ENCODE data around the gene ZNF683. TPM values are rescaled to one million over a fixed set of nuclear protein-coding genes. Genes with fewer than 3 reads are reported as not detected.

Gene ZNF683
- polyA plus RNA-seq, 1 donor (not counting 4 experiments of a cell fraction or from before 2014, with no cell fraction given): not detected

GRCh38 chr1:26349877-26350244 is 22.7 kb downstream of the ZNF683 start:
- TF ChIP-seq CTCF (optimal IDR thresholded peaks at IDR 0.05 in 1 of 3, IDR thresholded peaks at IDR 0.05 in 1 of 3, conservative IDR thresholded peaks at IDR 0.05 in 1 of 3; ENCODE audit: extremely low read depth in 1 of 3, insufficient read depth in 2 of 3, low read length in 3 of 3) (no peak), EZH2 (IDR thresholded peaks at IDR 0.05; ENCODE audit: low read length) (no peak)
- Histone ChIP-seq H2AFZ (ENCODE audit: control insufficient read depth, low read length) (no peak overlapping the region), H3K4me1 (ENCODE audit: control insufficient read depth, extremely low read depth, insufficient read depth, low read length) (peaks cover 41% of the 10 kb centered on the region), H3K79me2 (ENCODE audit: control insufficient read depth, insufficient read depth, low read length) (no peaks in the 10 kb centered on the region), H4K20me1 (ENCODE audit: control insufficient read depth, extremely low read depth, insufficient read depth, low read length) (no peaks in the 10 kb centered on the region), H3K36me3 (ENCODE audit: control insufficient read depth in 2 of 2, extremely low read depth in 1 of 2, insufficient read depth in 2 of 2, low read length in 2 of 2) (peaks cover 0 to 11% of the 10 kb centered on the region in 2 experiments), H3K27me3 (ENCODE audit: control insufficient read depth, extremely low read depth, insufficient read depth, low read length) (no peaks in the 10 kb centered on the region), H3K27ac (ENCODE audit: control insufficient read depth, insufficient read depth, low read length) (no peak overlapping the region), H3K4me3 (ENCODE audit: control insufficient read depth in 2 of 3, extremely low read depth in 1 of 3, insufficient read depth in 2 of 3, low read depth in 1 of 3, low read length in 3 of 3) (no peak overlapping the region), H3K9ac (ENCODE audit: control insufficient read depth, extremely low read depth, insufficient read depth, low read length) (no peak overlapping the region), H3K9me3 (ENCODE audit: control insufficient read depth, low read depth, low read length) (no peaks in the 10 kb centered on the region), H3K4me2 (ENCODE audit: control insufficient read depth, extremely low read depth, insufficient read depth, low read depth, low read length) (no peak overlapping the region), H3K9me1 (ENCODE audit: control insufficient read depth, extremely low read depth, insufficient read depth, low read length) (peaks cover 3% of the 10 kb centered on the region)
- dilution Hi-C loops (cut with MboI; ENCODE audit: extremely low pct_ligation_motif_present, low sequenced_read_pairs): no loop called here
- no peak for FAIRE-seq
- no peak for DNase-seq (ENCODE audit: low read depth, low spot score)

- Histone ChIP-seq H3K4me2 (ENCODE audit: control insufficient read depth, extremely low read depth, insufficient read depth, low read depth, low read length) (peak overlapping the region; percentile 7), H3K27ac (ENCODE audit: control insufficient read depth, insufficient read depth, low read length) (no peak overlapping the region), H3K36me3 (ENCODE audit: control insufficient read depth in 2 of 2, extremely low read depth in 1 of 2, insufficient read depth in 2 of 2, low read length in 2 of 2) (peaks cover 0 to 11% of the 10 kb centered on the region in 2 experiments), H4K20me1 (ENCODE audit: control insufficient read depth, extremely low read depth, insufficient read depth, low read length) (no peaks in the 10 kb centered on the region), H3K4me1 (ENCODE audit: control insufficient read depth, extremely low read depth, insufficient read depth, low read length) (peaks cover 38% of the 10 kb centered on the region), H3K9ac (ENCODE audit: control insufficient read depth, extremely low read depth, insufficient read depth, low read length) (no peak overlapping the region), H3K27me3 (ENCODE audit: control insufficient read depth, extremely low read depth, insufficient read depth, low read length) (no peaks in the 10 kb centered on the region), H3K9me1 (ENCODE audit: control insufficient read depth, extremely low read depth, insufficient read depth, low read length) (peaks cover 3% of the 10 kb centered on the region), H3K79me2 (ENCODE audit: control insufficient read depth, insufficient read depth, low read length) (no peaks in the 10 kb centered on the region), H2AFZ (ENCODE audit: control insufficient read depth, low read length) (no peak overlapping the region), H3K9me3 (ENCODE audit: control insufficient read depth, low read depth, low read length) (no peaks in the 10 kb centered on the region), H3K4me3 (ENCODE audit: control insufficient read depth in 2 of 3, extremely low read depth in 1 of 3, insufficient read depth in 2 of 3, low read depth in 1 of 3, low read length in 3 of 3) (no peak overlapping the region)
- no peak for FAIRE-seq
- DNase-seq (ENCODE audit: low read depth, low spot score): no peak
- no peak for TF ChIP-seq EZH2 (IDR thresholded peaks at IDR 0.05; ENCODE audit: low read length)
- TF ChIP-seq CTCF (optimal IDR thresholded peaks at IDR 0.05 in 1 of 3, IDR thresholded peaks at IDR 0.05 in 1 of 3, conservative IDR thresholded peaks at IDR 0.05 in 1 of 3; ENCODE audit: extremely low read depth in 1 of 3, insufficient read depth in 2 of 3, low read length in 3 of 3): no peak
- dilution Hi-C loops (cut with MboI; ENCODE audit: extremely low pct_ligation_motif_present, low sequenced_read_pairs): no loop called here
These were observed 23.2 kb downstream of the ZNF683 start for GRCh38 chr1:26349188-26349876.
